Activated CD4-positive, alpha-beta T cell treated with anti-CD3 and anti-CD28 coated beads, Interleukin-2, amount 10 ng/mL, durations not matched to agents 24 days and 14 days (primary cell): ENCODE results near the gene MPDU1. TPM values are rescaled to one million over a fixed set of nuclear protein-coding genes. Genes with fewer than 3 reads are reported as not detected.

Experiments
- DNase-seq: peaks from one replicate; pipeline ENCODE4 v3.0.0; 2022
- H3K27ac Mint-ChIP-seq: one replicate; pipeline ENCODE4 v1.8.0; 2022; ENCODE audit warnings: mild to moderate bottlenecking, mixed read lengths
- H3K27me3 Mint-ChIP-seq: one replicate; pipeline ENCODE4 v1.8.0; 2022; ENCODE audit warnings: mixed read lengths
- H3K36me3 Mint-ChIP-seq: one replicate; pipeline ENCODE4 v1.8.0; 2022; ENCODE audit warnings: low read depth, mild to moderate bottlenecking, mixed read lengths
- H3K4me1 Mint-ChIP-seq: one replicate; pipeline ENCODE4 v1.8.0; 2021; ENCODE audit warnings: mixed read lengths
- H3K4me3 Mint-ChIP-seq: one replicate; pipeline ENCODE4 v1.8.0; 2022; ENCODE audit warnings: mild to moderate bottlenecking, moderate library complexity, mixed read lengths
- H3K9me3 Mint-ChIP-seq: one replicate; pipeline ENCODE4 v1.8.0; 2021; ENCODE audit warnings: mixed read lengths
- intact Hi-C: fragments of 100-400 bp; cut with micrococcal nuclease; formaldehyde crosslinking; loops from one replicate; pipeline ENCODE4 v1.15.1; 2023
- total RNA-seq: library from RNA; stranded (reverse); gene quantifications from 2 replicates; pipeline ENCODE4 v1.2.3, GENCODE V29; 2022

MPDU1 gene
- 92.5 and 104 TPM in 2 replicates for total RNA-seq

DNA sequence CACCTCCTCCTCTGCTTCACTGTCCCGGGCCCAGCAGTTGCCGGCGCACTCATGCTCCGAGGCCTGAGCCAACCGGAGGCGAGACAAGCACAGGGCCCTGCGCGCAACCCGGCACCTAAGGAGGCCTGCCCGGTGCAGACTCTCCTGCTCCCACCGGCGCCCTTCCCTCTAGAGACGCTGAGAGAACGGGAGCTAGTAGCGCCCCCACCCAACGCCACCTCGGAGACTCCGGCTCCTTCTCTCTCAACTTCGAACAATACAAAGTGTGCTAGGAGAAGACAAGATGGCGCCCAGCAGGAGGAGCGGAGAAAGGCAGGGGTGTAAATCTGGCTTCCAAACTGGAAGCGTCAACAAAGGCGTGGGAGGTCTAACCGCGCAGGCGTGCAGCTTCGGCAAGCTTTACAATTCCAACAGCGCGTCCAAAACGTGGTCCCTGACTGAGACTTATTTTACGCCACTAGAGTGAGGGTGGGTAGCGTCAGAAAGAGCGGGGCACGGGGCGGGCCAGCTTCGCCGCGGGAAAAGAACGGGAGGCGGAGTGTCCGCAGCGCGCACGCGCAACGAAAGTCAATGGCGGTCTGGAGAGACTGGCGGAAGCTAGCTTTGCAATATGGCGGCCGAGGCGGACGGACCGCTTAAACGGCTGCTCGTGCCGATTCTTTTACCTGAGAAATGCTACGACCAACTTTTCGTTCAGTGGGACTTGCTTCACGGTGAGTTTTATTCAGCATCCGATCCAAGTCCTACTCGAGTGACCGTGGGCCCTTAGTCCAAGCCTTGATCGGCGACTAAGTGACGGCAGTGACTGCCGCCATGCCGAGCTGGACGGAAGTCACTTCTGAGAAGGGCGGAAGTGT, at the start of gene MPDU1:
MPDU1 (plus strand) TSS at position 600 of the 857 bp plus-strand sequence; CDS start at position 611, 11 bp downstream.
- intact Hi-C loops, result loop anchor here (1.0 kb wide), 2 partner anchors 11 to 32 kb away; no protein-coding TSS in a partner anchor
- H3K4me1 Mint-ChIP-seq, result peaks cover 46% of the 10 kb centered on the region
- peaks cover 58% of the 10 kb centered on the region for H3K36me3 Mint-ChIP-seq
- no peaks in the 10 kb centered on the region for H3K9me3 Mint-ChIP-seq
- peak within 1 kb of the TSS; percentile 99 for H3K27ac Mint-ChIP-seq
- H3K27me3 Mint-ChIP-seq, result no peaks in the 10 kb centered on the region
- DNase-seq, result peak; percentile 99
- H3K4me3 Mint-ChIP-seq, result peak within 1 kb of the TSS; percentile 89

- Mint-ChIP-seq H3K4me3 (no peak overlapping the region), H3K27me3 (peaks cover 10% of the 10 kb centered on the region), H3K36me3 (peaks cover 2% of the 10 kb centered on the region), H3K9me3 (no peaks in the 10 kb centered on the region), H3K4me1 (no peaks in the 10 kb centered on the region), H3K27ac (no peak overlapping the region)
- no peak for DNase-seq
- intact Hi-C loops, result no loop called here
Observed at GRCh38 chr17:7538050-7538449, 45.6 kb upstream of the MPDU1 start.

DNA sequence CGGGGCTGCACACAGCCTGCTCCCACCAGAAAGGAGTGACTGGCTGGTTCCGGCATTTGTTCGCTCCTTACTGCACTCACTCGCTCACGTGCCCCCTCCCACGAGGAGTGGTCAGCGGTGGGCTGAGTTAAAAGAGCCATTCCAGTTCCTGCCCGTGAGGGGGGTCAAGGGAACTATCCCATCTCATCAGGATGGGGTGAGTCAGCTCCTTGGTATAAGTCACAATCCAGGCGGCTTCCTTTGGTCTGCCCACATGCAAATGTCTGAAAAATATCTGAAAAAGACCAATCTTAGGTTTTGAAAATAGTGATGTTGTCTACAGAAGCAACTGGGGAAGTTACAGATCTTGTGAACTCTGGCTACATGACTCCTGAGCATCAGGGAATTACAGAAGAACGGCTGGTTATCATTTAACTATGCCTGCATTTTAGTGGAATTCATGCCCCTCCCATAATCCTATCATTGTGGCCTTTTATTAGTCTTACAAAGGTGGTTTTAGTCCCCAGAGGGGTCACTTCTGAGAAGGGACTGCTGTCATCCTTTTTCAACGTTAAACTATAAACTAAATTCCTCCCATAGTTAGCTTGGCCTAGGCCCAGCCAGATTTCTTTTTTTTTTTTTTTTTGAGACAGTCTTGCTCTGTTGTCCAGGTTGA, 44.6 kb upstream of the MPDU1 start:
- no peaks in the 10 kb centered on the region for H3K9me3 Mint-ChIP-seq
- peaks cover 2% of the 10 kb centered on the region for H3K36me3 Mint-ChIP-seq
- intact Hi-C loops, result no loop called here

GRCh38 chr17:7541074-7541621, 42.5 kb upstream of the MPDU1 start:
- intact Hi-C loops, result no loop called here
- Mint-ChIP-seq H3K27ac (no peak overlapping the region), H3K9me3 (no peaks in the 10 kb centered on the region), H3K4me1 (no peaks in the 10 kb centered on the region), H3K4me3 (no peak overlapping the region), H3K27me3 (peaks cover 11% of the 10 kb centered on the region), H3K36me3 (peaks cover 2% of the 10 kb centered on the region)
- no peak for DNase-seq

More for the DNA sequence above, 44.6 kb upstream of the MPDU1 start:
- Mint-ChIP-seq H3K27me3 (peaks cover 17% of the 10 kb centered on the region), H3K27ac (no peak overlapping the region), H3K4me1 (no peaks in the 10 kb centered on the region), H3K4me3 (no peak overlapping the region)
- DNase-seq, result no peak

DNA sequence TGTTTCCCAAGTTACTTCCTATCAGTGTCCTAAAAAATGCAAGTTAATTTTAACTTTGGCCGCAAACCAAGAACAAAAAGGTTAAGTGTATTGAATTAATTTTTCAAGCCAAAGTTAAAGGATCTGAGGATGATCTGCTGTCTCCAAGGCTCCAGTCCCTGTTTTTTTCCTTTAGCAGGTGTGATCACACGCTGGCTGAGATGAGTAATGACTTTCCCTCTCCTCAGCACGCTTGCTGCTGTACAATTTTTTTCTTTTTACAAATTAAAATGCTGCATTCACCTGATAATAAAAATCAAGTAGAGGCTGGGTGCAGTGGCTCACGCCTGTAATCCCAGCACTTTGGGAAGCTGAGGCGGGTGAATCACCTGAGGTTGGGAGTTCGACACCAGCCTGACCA, 38.7 kb upstream of the MPDU1 start:
- Mint-ChIP-seq H3K4me3 (no peak overlapping the region), H3K9me3 (no peaks in the 10 kb centered on the region), H3K36me3 (no peaks in the 10 kb centered on the region), H3K4me1 (peaks cover 17% of the 10 kb centered on the region), H3K27me3 (peaks cover 11% of the 10 kb centered on the region), H3K27ac (no peak overlapping the region)
- intact Hi-C loops, result no loop called here
- no peak for DNase-seq

- H3K27ac Mint-ChIP-seq, result peak within 1 kb of the TSS; percentile 83
- no peaks in the 10 kb centered on the region for H3K27me3 Mint-ChIP-seq
- peak; percentile 89 for DNase-seq
- peaks cover 50% of the 10 kb centered on the region for H3K4me1 Mint-ChIP-seq
- H3K36me3 Mint-ChIP-seq, result peaks cover 14% of the 10 kb centered on the region
- intact Hi-C loops, result loop anchor here (2.0 kb wide), 1 partner anchor 64 kb away; the partner anchor contains the start of gene POLR2A
- no peaks in the 10 kb centered on the region for H3K9me3 Mint-ChIP-seq
- H3K4me3 Mint-ChIP-seq, result peak within 1 kb of the TSS; percentile 83
Observed at GRCh38 chr17:7548585-7549400, 34.9 kb upstream of the MPDU1 start, which contains the start of gene TNFSF12. Gene TNFSF12, plus strand, starts transcription at chr17:7549058. Its CDS starts 96 bp downstream, at chr17:7549154.

GRCh38 chr17:7549401-7550055, 34.1 kb upstream of the MPDU1 start:
- Mint-ChIP-seq H3K9me3 (no peaks in the 10 kb centered on the region), H3K27ac (peak overlapping the region; percentile 65), H3K36me3 (peaks cover 16% of the 10 kb centered on the region), H3K4me1 (peaks cover 53% of the 10 kb centered on the region), H3K27me3 (no peaks in the 10 kb centered on the region), H3K4me3 (peak overlapping the region; percentile 83)
- peak; percentile 80 for DNase-seq
- intact Hi-C loops, result loop anchor here (2.0 kb wide), 1 partner anchor 65 kb away; the partner anchor contains the start of gene POLR2A

DNA sequence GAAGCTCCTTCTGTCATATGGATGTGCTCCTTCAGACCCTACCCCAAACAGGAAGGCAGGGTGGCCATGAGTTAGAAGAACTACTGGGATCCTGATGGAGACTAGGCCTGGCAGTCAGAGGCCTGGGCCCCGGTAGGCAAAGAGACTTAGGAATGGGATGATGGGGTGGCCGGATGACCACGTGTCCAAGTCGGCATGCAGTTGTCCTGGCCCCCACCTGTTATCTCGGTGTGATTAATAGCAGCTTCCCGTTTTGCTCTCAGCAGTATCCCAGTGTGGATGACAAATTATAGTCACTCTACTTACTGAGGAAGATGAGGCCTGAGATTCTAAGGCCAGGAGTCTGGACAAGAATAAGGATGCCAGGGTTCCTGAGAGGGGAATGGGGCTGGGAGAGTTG, 33.3 kb upstream of the MPDU1 start:
- H3K27ac Mint-ChIP-seq, result peak overlapping the region; percentile 65
- peaks cover 21% of the 10 kb centered on the region for H3K36me3 Mint-ChIP-seq
- H3K27me3 Mint-ChIP-seq, result no peaks in the 10 kb centered on the region
- peak overlapping the region; percentile 83 for H3K4me3 Mint-ChIP-seq
- H3K9me3 Mint-ChIP-seq, result no peaks in the 10 kb centered on the region
- peaks cover 57% of the 10 kb centered on the region for H3K4me1 Mint-ChIP-seq
- intact Hi-C loops, result no loop called here
- DNase-seq, result no peak

- no peaks in the 10 kb centered on the region for H3K27me3 Mint-ChIP-seq
- peak; percentile 64 for DNase-seq
- peaks cover 62% of the 10 kb centered on the region for H3K4me1 Mint-ChIP-seq
- peaks cover 26% of the 10 kb centered on the region for H3K36me3 Mint-ChIP-seq
- intact Hi-C loops, result no loop called here
- peak overlapping the region; percentile 87 for H3K27ac Mint-ChIP-seq
- no peaks in the 10 kb centered on the region for H3K9me3 Mint-ChIP-seq
- peak overlapping the region; percentile 73 for H3K4me3 Mint-ChIP-seq
Observed at GRCh38 chr17:7551396-7551795, 32.3 kb upstream of the MPDU1 start.

DNA sequence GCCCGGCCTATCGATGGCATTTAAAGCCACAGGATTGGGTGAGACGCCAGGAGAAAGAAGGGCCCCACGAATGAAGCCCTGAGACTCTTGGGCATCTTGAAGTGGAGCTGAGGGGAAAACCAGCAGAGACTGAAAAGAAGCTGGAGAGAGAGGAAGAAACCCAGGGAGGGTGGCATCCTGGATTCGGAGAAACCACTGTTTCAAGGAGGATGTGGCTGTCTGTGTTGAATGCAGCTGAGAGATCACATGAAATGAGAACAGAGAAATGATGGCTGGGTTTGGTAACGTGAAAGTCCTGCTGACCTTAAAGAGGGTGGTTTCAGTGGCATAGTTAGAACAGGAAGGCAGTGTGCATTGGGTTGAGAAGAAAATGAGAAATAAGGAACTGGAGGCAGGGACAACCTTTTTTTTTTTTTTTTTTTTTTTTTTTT, 31.0 kb upstream of the MPDU1 start:
- Mint-ChIP-seq H3K9me3 (no peaks in the 10 kb centered on the region), H3K4me3 (peak overlapping the region; percentile 64), H3K36me3 (peaks cover 30% of the 10 kb centered on the region), H3K27ac (peak overlapping the region; percentile 87), H3K4me1 (peaks cover 62% of the 10 kb centered on the region), H3K27me3 (no peaks in the 10 kb centered on the region)
- intact Hi-C loops, result loop anchor here (1.0 kb wide), 1 partner anchor 9 kb away; the partner anchor contains the start of gene SENP3
- DNase-seq, result peak; percentile 89

- Mint-ChIP-seq H3K4me1 (peaks cover 62% of the 10 kb centered on the region), H3K36me3 (peaks cover 33% of the 10 kb centered on the region), H3K27ac (peak overlapping the region; percentile 87), H3K27me3 (no peaks in the 10 kb centered on the region), H3K4me3 (peak overlapping the region; percentile 64), H3K9me3 (no peaks in the 10 kb centered on the region)
- intact Hi-C loops, result no loop called here
- peak; percentile 58 for DNase-seq
Observed at GRCh38 chr17:7553356-7553755, 30.3 kb upstream of the MPDU1 start.

- H3K36me3 Mint-ChIP-seq, result peaks cover 36% of the 10 kb centered on the region
- DNase-seq, result no peak
- H3K4me3 Mint-ChIP-seq, result no peak overlapping the region
- H3K27me3 Mint-ChIP-seq, result no peaks in the 10 kb centered on the region
- no peaks in the 10 kb centered on the region for H3K9me3 Mint-ChIP-seq
- H3K27ac Mint-ChIP-seq, result peak overlapping the region; percentile 68
- H3K4me1 Mint-ChIP-seq, result peaks cover 60% of the 10 kb centered on the region
- intact Hi-C loops, result no loop called here
Observed at GRCh38 chr17:7555320-7555948, 28.2 kb upstream of the MPDU1 start.
